H9 (cell line): ENCODE measurements around the gene CYTL1. TPM values are rescaled to one million over a fixed set of nuclear protein-coding genes. Genes with fewer than 3 reads are reported as not detected.

Experiments
- DNase-seq: peaks from one replicate; pipeline ENCODE4 v3.0.0-alpha.2; 2017
- H2AFZ ChIP-seq: one replicate; pipeline ENCODE4 v1.6.1; 2013; ENCODE audit warnings: mild to moderate bottlenecking, low read length, control low read depth, moderate library complexity
- H2AK5ac ChIP-seq: 2 replicates; pipeline ENCODE4 v1.6.1; 2013; ENCODE audit warnings: low read length, control low read depth, mixed read lengths; ENCODE audit not compliant: insufficient read length
- H2BK120ac ChIP-seq: one replicate; pipeline ENCODE4 v1.6.1; 2013; ENCODE audit warnings: low read depth, mild to moderate bottlenecking, low read length, control low read depth, inconsistent platforms; ENCODE audit not compliant: poor library complexity, severe bottlenecking
- H2BK12ac ChIP-seq: 2 replicates; pipeline ENCODE4 v1.6.1; 2013; ENCODE audit warnings: low read length, control low read depth, mixed read lengths, low read depth; ENCODE audit not compliant: insufficient read length
- H2BK15ac ChIP-seq: 2 replicates; pipeline ENCODE4 v1.6.1; 2013; ENCODE audit warnings: low read depth, low read length, control low read depth
- H2BK20ac ChIP-seq: one replicate; pipeline ENCODE4 v1.6.1; 2013; ENCODE audit warnings: low read depth, mild to moderate bottlenecking, low read length, control low read depth, inconsistent platforms; ENCODE audit not compliant: poor library complexity, severe bottlenecking
- H2BK5ac ChIP-seq: 2 replicates; pipeline ENCODE4 v1.6.1; 2013; ENCODE audit warnings: low read length, control low read depth, mixed read lengths; ENCODE audit not compliant: insufficient read length
- H3K14ac ChIP-seq: 2 replicates; pipeline ENCODE4 v1.6.1; 2013; ENCODE audit warnings: low read length, control low read depth; ENCODE audit not compliant: insufficient read depth
- H3K18ac ChIP-seq: 2 replicates; pipeline ENCODE4 v1.6.1; 2013; ENCODE audit warnings: low read depth, mild to moderate bottlenecking, mixed read lengths, low read length, control low read depth; ENCODE audit not compliant: insufficient read length
- H3K23ac ChIP-seq: 2 replicates; pipeline ENCODE4 v1.6.1; 2013; ENCODE audit warnings: low read length, control low read depth, mixed read lengths, low read depth; ENCODE audit not compliant: insufficient read length
- H3K23me2 ChIP-seq: 2 replicates; pipeline ENCODE4 v1.6.1; 2013; ENCODE audit warnings: low read depth, mild to moderate bottlenecking, mixed read lengths, low read length, control low read depth; ENCODE audit not compliant: insufficient read length, poor library complexity, severe bottlenecking
- H3K27ac ChIP-seq: 2 replicates; pipeline ENCODE4 v1.5.1; 2013; ENCODE audit warnings: low read length, control low read depth, mixed read lengths, low read depth; ENCODE audit not compliant: insufficient read length
- H3K27me3 ChIP-seq: 2 replicates; pipeline ENCODE4 v1.6.1; 2013; ENCODE audit warnings: low read length, control low read depth, inconsistent platforms; ENCODE audit not compliant: insufficient read depth
- H3K4ac ChIP-seq: 2 replicates; pipeline ENCODE4 v1.6.1; 2013; ENCODE audit warnings: low read depth, mild to moderate bottlenecking, control low read depth, inconsistent platforms, low read length, moderate library complexity
- H3K4me1 ChIP-seq: 2 replicates; pipeline ENCODE4 v1.6.1; 2013; ENCODE audit warnings: low read length, control low read depth, inconsistent platforms; ENCODE audit not compliant: insufficient read depth
- H3K4me2 ChIP-seq: 2 replicates; pipeline ENCODE4 v1.6.1; 2013; ENCODE audit warnings: low read length, control low read depth, mixed read lengths; ENCODE audit not compliant: insufficient read length, insufficient read depth
- H3K56ac ChIP-seq: 2 replicates; pipeline ENCODE4 v1.6.1; 2013; ENCODE audit warnings: low read depth, mild to moderate bottlenecking, mixed read lengths, low read length, control low read depth; ENCODE audit not compliant: insufficient read length
- H3K79me1 ChIP-seq: 2 replicates; pipeline ENCODE4 v1.6.1; 2013; ENCODE audit warnings: low read depth, mild to moderate bottlenecking, moderate library complexity, low read length, control low read depth, inconsistent platforms; ENCODE audit not compliant: insufficient read depth, poor library complexity, severe bottlenecking
- H3K79me2 ChIP-seq: 2 replicates; pipeline ENCODE4 v1.6.1; 2013; ENCODE audit warnings: low read length, control low read depth, inconsistent platforms; ENCODE audit not compliant: insufficient read depth
- H3K9ac ChIP-seq: 2 replicates; pipeline ENCODE4 v1.6.1; 2013; ENCODE audit warnings: low read length, control low read depth, mixed read lengths; ENCODE audit not compliant: insufficient read length; ENCODE audit errors: extremely low read depth
- H3K9me3 ChIP-seq: one replicate; pipeline ENCODE4 v1.6.1; 2013; ENCODE audit warnings: low read depth, low read length, inconsistent platforms; ENCODE audit not compliant: control insufficient read depth
- H3T11ph ChIP-seq: one replicate; pipeline ENCODE4 v1.6.1; 2013; ENCODE audit warnings: mild to moderate bottlenecking, low read length, control low read depth, inconsistent platforms
- H4K20me1 ChIP-seq: one replicate; pipeline ENCODE4 v1.6.1; 2013; ENCODE audit not compliant: control insufficient read depth, insufficient read length, insufficient read depth
- H4K5ac ChIP-seq: 2 replicates; pipeline ENCODE4 v1.6.1; 2013; ENCODE audit warnings: low read depth, mild to moderate bottlenecking, mixed read lengths, low read length, control low read depth; ENCODE audit not compliant: insufficient read length
- H4K8ac ChIP-seq: replicated peaks from 2 replicates; pipeline ENCODE4 v1.6.1; 2013; ENCODE audit warnings: low read length, control low read depth, mixed read lengths, low read depth; ENCODE audit not compliant: insufficient read length
- H4K91ac ChIP-seq: 2 replicates; pipeline ENCODE4 v1.6.1; 2013; ENCODE audit warnings: low read depth, mild to moderate bottlenecking, moderate library complexity, mixed read lengths, low read length, control low read depth; ENCODE audit not compliant: insufficient read length
- H3K27ac Mint-ChIP-seq, 3 experiments: 2 replicates in 2 of 3; 3 replicates in 1 of 3; pipeline ENCODE4 v1.8.0; 2020 to 2021; ENCODE audit warnings: mixed read lengths in 3 of 3, mild to moderate bottlenecking in 1 of 3, moderate library complexity in 1 of 3
- H3K27me3 Mint-ChIP-seq: 2 replicates; pipeline ENCODE4 v1.8.0; 2021; ENCODE audit warnings: low read depth, mild to moderate bottlenecking, moderate library complexity, mixed read lengths
- H3K36me3 Mint-ChIP-seq, 3 experiments: 2 replicates in 2 of 3; 3 replicates in 1 of 3; pipeline ENCODE4 v1.8.0; 2020 to 2021; ENCODE audit warnings: low read depth in 3 of 3, mixed read lengths in 3 of 3; ENCODE audit not compliant: insufficient read depth in 1 of 3
- H3K4me1 Mint-ChIP-seq, 2 experiments: 2 replicates each; pipeline ENCODE4 v1.8.0; 2020; ENCODE audit warnings: mixed read lengths in 2 of 2
- H3K4me3 Mint-ChIP-seq, 2 experiments: 2 replicates in 1 of 2; 3 replicates in 1 of 2; pipeline ENCODE4 v1.8.0; 2020 to 2021; ENCODE audit warnings: mild to moderate bottlenecking in 2 of 2, mixed read lengths in 2 of 2, moderate library complexity in 1 of 2
- H3K9me3 Mint-ChIP-seq, 2 experiments: 2 replicates in 1 of 2; 3 replicates in 1 of 2; pipeline ENCODE4 v1.8.0; 2020; ENCODE audit warnings: mild to moderate bottlenecking in 2 of 2, mixed read lengths in 2 of 2, moderate library complexity in 1 of 2
- CTCF ChIP-seq: fragments of 200-600 bp; sonication (generic); conservative IDR thresholded peaks from 3 replicates; pipeline ENCODE4 v1.8.0; 2021; ENCODE audit warnings: antibody characterized with exemption, mild to moderate bottlenecking
- WGBS: extraction: QIAGEN DNeasy Blood & Tissue Kit; methylation state at CpG from one replicate; pipeline ENCODE4 v1.1.7; 2013; ENCODE audit warnings: missing lambda C conversion rate, low lambda C conversion rate, mixed read lengths; ENCODE audit not compliant: insufficient read length; ENCODE audit errors: extremely low coverage; 5-methylcytosine and 5-hydroxymethylcytosine counted together
- total RNA-seq: library from RNA; stranded (reverse); gene quantifications from 2 replicates; pipeline ENCODE4 v1.2.1, GENCODE V29; 2021

CYTL1 gene
- total RNA-seq, 1 experiment from 2014 or later, result 1.7 TPM

- H3K9me3 Mint-ChIP-seq, result no peaks in the 10 kb centered on the region
- DNase-seq, result no peak
- no peak overlapping the region for H3K56ac ChIP-seq
- no peak overlapping the region for H2BK12ac ChIP-seq
- H3K4ac ChIP-seq, result no peak overlapping the region
- H3K27ac Mint-ChIP-seq, result no peak overlapping the region
- H3K18ac ChIP-seq, result no peak overlapping the region
- no peak overlapping the region for H3K23ac ChIP-seq
- H3K27ac ChIP-seq, result no peak overlapping the region
- H3T11ph ChIP-seq, result no peak overlapping the region
- no peaks in the 10 kb centered on the region for H3K27me3 ChIP-seq
- no peak overlapping the region for H4K8ac ChIP-seq
- no peak overlapping the region for H3K4me2 ChIP-seq
- H3K14ac ChIP-seq, result no peak overlapping the region
- no peak overlapping the region for H2BK15ac ChIP-seq
- no peaks in the 10 kb centered on the region for H3K23me2 ChIP-seq
- no peaks in the 10 kb centered on the region for H3K79me1 ChIP-seq
- no peak overlapping the region for H2AFZ ChIP-seq
- H4K5ac ChIP-seq, result no peak overlapping the region
- no peaks in the 10 kb centered on the region for H3K4me1 ChIP-seq
- no peak overlapping the region for H4K91ac ChIP-seq
- H3K9ac ChIP-seq, result no peak overlapping the region
- no peaks in the 10 kb centered on the region for H3K36me3 Mint-ChIP-seq
- H3K4me3 Mint-ChIP-seq, result no peak overlapping the region
- peaks cover 0 to 5% of the 10 kb centered on the region in 2 experiments; a peak in 2 of 4 replicates for H3K4me1 Mint-ChIP-seq
- H4K20me1 ChIP-seq, result no peaks in the 10 kb centered on the region
- H2BK5ac ChIP-seq, result no peak overlapping the region
- H3K79me2 ChIP-seq, result no peaks in the 10 kb centered on the region
- no peaks in the 10 kb centered on the region for H3K9me3 ChIP-seq
- H2BK20ac ChIP-seq, result no peak overlapping the region
- H3K27me3 Mint-ChIP-seq, result peaks cover 11% of the 10 kb centered on the region
- no peak overlapping the region for H2AK5ac ChIP-seq
- TF ChIP-seq CTCF, result no peak
- H2BK120ac ChIP-seq, result no peak overlapping the region
- WGBS, result no CpG with 5 or more reads among the region's 10 CpGs
Observed at GRCh38 chr4:4987656-4988055, 31.6 kb downstream of the CYTL1 start.
